HG02610 (cell line): ENCODE results near the gene EFNB3.

Experiments used
- ATAC-seq: cut with Tn5 transposase; IDR thresholded peaks from one replicate; pipeline ENCODE4 v1.9.1; 2021; ENCODE audit warnings: mild to moderate bottlenecking, moderate library complexity; ENCODE audit not compliant: unreplicated experiment

EFNB3 gene

DNA sequence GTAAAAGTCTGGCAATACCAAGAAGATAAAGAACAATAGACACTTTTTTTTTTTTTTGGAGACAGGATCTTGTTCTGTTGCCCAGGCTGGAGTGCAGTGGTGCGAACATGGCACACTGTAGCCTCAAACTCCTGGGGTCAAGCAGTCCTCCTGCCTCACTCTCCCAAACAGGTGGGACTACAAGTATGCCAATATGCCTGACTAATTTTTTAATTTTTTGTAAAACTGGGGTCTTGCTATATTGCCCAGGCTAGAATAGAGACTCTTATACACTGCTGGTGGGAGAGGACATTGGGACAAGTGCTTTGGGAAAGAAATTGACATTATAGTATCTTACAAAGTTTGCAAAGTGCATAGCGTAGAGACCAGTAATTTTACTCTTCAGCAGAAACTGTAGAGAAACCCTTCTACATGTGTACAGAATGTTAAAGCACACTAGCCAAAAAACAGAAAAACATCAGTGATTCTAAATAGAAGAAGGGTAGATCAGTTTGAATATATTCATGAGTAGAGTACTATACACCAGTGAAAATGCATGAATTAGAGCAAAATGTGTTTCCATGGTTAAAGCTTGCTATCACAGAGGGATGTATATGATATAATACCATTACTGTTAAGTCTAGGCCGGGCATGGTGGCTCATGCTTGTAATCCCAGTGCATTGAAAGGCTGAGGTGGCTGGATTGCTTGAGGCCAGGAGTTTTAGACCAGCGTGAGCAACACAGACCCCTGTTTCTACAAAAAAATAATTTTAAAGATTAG, 7.0 kb upstream of the EFNB3 start:
- no peak for ATAC-seq

DNA sequence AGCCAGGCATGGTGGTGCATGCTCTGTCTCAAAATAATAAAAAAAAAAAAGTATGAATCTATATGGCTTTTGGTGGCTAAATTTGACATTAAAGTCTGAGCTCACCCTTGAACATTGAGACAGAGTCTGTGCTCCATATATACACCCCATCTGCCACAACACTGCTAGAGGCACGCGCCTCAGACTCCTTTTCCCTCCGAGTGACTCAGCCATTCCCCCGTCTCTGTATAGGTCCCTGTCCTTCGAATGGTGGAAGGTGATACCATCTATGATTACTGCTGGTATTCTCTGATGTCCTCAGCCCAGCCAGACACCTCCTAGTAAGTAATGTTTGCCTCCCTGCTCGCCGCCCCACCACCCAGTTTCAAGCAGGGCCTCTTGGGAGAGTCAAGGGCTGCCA, 4.5 kb upstream of the EFNB3 start:
- ATAC-seq, result no peak

DNA sequence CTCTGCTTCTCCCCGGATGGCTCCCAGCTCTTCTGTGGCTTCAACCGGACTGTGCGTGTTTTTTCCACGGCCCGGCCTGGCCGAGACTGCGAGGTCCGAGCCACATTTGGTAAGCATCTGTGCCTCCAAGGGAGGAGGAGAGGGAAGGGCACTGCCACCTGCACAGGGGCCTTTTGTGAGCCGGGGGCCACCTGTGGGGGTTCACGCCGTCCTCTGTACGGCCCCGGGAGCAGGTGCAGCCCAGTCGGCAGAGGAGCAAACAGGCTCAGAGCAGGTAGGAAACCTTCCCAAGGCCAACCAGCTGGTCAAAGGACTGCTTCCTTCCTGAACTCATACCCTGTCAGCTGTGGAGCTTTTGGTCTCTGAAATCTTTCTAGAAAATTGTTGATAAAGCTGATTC, 3.3 kb upstream of the EFNB3 start:
- no peak for ATAC-seq

DNA sequence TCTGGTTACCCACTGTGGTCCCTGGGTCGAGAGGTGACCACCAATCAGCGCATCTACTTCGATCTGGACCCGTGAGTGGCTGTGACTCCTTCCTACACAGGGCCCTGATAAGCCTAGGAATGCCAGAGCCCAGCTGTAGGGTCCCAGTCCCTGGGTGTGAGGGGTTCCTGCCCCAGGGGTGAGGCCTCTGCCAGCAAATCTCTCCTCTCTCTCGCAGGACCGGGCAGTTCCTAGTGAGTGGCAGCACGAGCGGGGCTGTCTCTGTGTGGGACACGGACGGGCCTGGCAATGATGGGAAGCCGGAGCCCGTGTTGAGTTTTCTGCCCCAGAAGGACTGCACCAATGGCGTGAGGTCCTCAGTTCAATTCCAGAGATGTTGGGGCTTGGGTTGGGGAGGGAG, 2.2 kb upstream of the EFNB3 start:
- ATAC-seq, result no peak

DNA sequence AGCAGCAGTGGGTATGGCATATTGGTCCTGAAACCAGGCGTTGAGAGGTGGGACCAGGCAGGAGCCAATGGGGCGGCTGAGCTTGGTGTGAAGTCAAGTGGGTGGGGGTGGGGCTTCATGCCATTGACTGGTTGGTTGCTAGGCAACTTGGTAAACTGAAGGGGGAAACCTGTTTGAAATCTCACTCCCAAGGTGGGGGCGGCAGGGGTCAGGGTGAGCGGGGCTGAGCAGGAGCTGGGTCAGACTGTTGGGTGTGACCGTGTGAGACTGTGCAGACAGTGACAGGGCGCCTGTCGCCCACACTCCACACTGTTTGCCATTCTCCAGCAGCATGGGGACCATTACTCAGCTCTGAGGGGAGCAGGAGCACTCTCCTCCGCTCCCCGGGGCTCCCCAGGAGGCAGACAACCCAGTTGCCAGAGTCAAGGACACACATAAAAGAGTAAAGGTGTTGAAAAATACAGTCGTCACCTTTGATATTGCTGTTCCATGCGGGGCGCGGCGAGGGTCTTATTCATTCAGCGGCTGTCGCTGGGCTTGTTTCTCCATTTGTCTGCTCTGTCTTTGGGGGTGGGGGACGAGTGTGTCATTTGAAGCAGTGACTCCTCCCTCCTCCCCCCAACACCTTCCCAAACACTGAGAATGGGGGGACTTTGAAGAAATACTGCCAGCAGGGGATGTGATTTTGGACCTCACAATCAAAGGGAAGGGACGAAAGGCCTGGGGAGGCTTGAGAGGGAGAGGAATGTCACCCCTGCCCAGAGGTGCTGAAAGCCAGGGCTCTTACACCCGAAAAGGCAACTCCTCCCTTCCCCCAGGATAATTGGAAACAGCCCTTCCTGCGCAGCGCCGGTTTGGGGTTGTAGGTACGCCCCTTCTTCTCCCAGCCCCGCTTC, 1.2 kb upstream of the EFNB3 start:
- no peak for ATAC-seq

DNA sequence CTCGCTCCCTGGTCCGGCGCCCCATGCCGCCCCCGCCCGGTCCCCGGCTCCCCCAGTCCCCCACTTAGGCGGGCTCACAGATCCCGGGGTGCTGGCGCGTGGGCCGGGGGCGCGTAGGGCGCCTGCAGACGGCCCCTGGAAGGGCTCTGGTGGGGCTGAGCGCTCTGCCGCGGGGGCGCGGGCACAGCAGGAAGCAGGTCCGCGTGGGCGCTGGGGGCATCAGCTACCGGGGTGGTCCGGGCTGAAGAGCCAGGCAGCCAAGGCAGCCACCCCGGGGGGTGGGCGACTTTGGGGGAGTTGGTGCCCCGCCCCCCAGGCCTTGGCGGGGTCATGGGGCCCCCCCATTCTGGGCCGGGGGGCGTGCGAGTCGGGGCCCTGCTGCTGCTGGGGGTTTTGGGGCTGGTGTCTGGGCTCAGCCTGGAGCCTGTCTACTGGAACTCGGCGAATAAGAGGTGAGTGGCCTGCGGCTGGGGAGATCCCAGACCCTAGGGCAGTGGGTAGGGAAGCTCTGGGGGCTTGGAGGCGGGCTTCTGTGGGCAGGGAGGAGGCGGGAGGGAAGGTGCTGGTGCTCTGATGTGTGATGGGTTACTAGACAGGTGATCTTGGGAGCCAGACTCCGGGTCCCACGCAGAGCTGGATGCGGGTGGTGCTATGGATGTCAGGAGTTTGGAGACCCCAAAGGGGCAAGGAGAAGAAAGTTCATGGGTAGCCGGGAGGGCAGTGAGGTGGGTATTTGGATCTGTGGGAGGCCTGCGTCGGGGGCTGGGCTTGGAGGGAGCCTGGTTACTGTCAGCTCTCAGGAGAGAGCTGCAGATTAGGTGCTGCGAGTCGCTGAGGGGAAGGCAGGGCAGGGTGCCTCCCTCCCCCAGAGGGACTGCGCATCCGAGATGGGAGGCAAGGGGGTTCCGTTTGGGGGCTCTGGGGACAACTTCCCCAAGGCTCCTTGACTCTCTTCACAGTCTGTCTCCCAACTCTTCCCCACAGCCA, 560 bp downstream of the EFNB3 start:
- ATAC-seq, result no peak

DNA sequence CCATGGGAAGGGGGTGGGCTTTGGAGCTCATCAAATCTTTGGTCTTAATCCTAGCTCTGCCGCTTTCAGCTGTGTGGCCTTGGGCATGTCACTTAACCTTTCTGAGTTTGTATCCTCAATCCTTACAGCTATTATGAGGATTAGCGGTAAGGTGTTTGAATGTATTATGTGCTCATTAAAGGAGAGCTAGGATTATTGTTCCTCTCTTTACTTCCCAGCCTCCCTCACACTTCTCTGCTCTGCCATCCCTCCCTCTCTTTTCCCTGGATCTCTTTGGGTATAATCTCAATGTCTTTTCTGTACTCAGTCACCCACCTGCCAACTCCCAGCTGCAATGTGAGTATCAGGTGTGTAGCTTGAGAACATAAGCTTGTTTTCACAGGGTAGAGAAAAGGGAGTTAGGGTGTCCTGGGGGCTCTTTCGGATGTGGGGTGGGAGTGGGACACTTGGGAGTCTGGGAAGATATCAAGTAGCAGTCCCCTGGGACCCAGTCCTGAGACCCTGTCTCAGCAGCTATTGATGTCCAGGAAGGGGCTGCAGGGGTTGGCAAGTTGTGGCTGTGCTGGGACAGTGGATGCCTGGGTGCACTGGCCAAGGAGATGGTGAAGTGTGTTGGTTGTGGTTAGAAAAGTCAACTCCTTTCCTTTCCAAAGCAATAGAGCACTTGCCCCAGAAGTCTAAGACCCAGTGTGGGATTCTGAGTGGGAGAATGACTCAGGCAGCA, 1.8 kb downstream of the EFNB3 start:
- ATAC-seq, result no peak

DNA sequence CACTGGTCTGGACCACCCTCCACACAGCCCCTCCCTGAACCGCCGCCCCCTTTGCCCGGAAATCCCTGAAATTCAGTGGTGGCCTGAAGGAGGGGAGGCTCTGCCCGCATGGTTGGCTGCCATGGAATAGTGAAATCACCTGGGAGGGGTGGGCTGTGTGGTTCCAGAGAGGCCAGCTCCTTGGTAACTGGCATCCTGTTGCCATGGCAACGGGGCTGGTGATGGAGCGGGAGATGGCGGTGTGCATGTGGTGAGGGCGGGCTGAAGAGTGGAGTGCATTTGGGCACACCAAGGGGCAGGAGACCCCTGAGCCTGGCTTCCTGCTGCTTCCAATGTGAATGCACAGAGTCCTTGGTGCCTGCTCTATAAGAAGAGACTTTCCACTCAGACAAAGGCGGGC, 2.4 kb downstream of the EFNB3 start:
- no peak for ATAC-seq

DNA sequence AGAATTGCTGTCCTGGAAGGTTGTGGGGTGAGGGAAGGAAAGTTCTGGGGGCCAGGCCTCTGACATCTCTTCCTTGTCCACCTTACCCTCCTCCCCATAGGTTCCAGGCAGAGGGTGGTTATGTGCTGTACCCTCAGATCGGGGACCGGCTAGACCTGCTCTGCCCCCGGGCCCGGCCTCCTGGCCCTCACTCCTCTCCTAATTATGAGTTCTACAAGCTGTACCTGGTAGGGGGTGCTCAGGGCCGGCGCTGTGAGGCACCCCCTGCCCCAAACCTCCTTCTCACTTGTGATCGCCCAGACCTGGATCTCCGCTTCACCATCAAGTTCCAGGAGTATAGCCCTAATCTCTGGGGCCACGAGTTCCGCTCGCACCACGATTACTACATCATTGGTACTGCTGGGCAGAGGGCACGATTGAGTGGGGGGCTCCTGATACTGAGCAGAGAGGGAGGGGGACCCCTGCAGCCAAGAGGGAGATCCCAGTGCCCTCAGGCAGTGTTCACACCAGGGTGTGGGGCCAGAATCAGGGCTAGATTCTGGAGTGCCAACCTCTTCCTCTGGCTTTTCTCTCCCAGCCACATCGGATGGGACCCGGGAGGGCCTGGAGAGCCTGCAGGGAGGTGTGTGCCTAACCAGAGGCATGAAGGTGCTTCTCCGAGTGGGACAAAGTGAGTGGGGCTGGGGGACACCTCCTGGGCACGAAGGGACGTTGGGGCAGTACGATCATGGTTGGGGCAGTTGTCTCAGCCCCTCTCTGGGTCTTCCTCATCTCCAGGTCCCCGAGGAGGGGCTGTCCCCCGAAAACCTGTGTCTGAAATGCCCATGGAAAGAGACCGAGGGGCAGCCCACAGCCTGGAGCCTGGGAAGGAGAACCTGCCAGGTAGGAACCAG, 3.1 kb downstream of the EFNB3 start:
- ATAC-seq, result no peak

DNA sequence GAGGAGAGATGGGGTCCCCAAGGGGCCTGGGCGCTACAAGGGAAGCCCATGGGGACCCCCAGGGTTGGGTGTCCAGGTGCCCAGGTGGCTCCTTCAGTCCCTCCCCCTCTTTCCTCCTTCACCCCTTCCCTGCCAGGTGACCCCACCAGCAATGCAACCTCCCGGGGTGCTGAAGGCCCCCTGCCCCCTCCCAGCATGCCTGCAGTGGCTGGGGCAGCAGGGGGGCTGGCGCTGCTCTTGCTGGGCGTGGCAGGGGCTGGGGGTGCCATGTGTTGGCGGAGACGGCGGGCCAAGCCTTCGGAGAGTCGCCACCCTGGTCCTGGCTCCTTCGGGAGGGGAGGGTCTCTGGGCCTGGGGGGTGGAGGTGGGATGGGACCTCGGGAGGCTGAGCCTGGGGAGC, 4.0 kb downstream of the EFNB3 start:
- ATAC-seq, result no peak

DNA sequence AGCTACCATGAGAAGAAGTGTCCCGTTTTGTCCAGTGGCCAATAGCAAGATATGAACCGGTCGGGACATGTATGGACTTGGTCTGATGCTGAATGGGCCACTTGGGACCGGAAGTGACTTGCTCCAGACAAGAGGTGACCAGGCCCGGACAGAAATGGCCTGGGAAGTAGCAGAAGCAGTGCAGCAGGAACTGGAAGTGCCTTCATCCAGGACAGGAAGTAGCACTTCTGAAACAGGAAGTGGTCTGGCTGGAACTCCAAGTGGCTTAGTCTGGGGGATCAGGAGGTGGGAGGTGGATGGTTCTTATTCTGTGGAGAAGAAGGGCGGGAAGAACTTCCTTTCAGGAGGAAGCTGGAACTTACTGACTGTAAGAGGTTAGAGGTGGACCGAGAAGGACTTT, 5.3 kb downstream of the EFNB3 start:
- ATAC-seq, result no peak

DNA sequence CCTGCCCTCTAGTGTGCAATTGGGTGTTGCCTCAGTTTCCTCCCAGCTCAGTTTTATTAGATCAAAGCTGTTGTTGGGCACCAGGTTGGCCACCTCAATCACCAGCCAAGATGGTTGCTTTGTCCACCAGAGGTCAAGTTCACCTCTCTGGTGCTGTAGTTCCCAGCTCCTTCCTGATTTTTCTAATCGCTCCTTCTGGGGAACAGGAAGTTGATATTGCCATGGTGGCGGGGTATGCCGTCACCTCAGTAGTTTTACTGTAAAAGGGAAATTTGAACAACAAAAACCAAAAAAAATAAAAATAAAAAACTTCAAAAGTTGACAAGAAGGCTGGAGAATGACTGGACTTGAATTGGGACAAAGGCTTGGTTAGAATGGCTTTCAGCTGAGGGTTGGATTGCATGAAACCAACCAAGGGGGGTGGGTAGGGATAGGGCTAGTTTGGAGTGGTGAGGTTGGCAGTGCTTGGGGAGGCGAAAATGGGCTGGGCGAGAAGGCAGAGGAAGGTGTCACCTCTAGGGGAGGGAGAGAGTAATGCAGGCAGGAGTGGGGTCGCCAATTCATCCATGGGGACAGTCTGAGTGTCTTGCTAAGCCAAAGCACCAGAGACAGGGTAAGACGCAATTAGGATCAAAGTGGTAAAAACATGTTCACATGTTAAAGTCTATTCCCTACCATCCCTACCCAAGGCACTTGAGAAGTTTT, 6.2 kb downstream of the EFNB3 start:
- ATAC-seq, result no peak

DNA sequence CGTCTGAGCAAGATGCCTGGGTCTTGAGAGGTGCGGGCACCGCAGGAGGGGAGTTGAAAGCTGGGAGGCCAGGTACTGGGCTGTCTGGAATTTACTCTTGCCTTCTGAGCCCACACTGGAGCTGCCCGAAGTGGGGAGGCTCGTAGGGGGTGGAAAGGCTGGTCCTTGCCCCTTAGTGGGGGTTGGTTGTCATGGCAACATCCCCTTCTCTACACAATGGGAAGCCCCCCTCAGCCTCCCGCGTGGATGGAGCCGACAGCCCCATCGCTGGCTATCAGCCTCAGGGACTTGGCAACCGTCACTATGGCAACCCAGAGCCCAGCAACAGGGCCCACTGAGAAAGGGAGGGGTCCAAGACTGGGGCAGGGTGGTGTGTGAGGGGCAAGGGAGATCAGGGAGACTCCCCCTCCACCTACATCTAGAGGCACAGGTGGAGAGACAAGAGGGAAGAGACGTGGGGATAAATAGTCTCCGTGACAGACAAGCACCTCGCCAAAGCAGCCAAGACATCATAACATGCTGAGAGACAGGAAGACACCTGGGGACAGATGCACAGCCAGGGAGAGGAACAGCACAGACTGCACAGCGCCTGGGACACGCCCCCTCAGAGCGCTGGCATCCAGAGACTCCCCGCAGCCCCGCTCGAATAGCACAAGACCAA, 7.2 kb downstream of the EFNB3 start:
- ATAC-seq, result no peak

DNA sequence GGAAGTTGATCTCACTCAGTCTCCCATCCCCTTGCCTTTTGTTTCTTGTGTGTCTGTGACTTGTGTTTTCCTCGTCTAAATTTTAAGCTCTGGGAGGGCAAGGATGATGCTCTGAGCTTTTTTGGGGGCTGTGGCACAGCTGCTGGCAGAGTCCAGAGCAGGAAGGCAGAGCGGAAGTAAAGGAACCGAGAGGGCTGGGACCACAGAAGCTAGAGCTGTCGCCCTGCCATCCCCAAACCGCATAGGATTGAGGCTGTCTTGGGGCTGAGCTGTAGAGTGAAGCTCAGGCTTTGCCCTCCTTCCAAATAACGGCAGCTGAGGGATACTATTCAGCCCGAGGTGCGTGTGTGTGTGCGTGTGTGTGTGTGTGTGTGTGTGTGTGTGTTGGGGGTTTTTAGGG, 8.8 kb downstream of the EFNB3 start:
- ATAC-seq, result no peak

DNA sequence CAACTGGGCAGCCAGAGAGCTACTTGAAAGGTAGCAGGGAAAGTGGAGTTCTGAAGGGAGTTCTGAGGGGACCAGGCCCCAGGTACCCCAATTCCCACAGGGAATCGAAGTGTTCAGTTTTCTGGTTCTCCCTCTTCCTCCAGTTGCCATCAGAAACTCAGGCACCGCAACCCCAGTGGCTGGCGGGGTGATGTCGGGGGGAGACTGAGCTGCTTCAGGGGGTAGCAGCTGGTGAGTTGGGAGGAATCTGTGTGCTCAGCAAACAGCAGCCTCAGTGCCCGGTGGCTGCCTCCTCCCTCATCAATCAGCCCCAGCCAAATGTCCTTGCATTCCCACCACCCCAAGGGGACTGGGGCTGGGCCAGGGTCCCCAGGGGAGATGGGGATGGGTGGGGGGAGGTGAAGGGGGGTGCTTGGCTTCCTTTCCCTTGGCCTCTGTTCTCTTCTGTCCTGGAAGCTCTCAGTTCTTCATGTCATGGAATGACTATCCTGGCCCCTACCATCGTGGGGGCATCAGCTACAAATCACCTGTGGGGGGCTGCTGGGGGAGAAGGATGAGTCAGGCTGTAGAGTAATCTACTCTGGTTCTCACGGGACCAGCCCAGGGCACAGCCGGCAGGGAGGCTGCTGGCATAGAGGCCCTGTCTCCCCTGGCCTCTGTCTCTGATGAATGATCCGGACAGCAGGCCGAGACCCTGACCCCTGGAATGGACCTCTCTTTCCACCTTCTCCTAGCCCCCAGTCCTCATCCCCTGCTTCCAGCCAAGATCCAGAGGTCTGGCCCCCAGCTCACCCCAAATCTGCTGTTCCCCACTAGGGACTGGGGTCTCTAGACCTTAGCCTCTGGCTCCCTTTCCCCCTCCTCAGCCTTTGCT, 10.0 kb downstream of the EFNB3 start:
- ATAC-seq, result no peak

DNA sequence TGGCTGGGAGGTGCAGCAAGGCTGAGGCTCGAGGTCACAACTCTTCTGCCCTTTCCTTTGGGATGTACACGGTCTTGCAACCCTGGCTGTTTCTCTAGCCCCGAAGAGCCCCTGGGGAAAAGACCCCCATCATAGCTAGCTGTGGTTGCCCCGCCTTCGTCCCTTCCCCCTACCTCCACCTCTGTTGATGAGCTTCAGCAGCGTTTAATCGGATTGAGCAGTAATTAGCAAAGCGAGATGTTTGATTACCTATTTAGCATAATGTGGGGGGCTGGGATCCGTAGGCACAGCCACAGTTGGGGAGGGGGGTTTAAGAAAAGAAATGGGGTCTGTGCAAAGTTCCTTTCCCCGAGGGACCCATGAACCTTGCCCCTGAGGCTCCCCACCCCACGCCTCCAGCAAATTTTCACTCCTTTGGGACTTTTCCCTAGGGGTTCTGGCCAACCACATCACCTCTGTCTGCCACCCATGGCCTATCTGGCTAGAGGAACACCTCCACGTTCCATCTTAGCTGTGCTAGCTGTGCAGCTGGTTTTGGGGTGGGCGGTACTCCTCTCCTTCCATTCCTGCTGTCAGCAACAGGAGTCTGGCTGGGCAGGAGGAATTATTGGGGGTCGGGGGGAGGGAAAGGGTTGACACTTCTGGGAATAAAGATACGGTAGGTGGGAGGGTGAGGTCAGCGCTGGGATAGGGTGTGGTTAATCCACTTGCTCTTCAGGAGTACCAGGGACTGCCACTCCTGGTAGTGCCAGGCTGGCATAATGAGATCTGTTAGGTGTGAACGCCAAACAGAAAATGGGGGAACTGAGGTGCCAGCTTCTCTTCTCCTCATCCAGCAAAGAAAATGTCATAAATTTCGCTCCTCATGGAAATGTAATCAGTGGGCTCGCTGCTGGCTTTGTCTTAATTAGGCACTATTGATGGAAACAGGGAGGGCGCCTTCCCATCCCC, 11.2 kb downstream of the EFNB3 start:
- ATAC-seq, result no peak
